H1 (cell line): ENCODE results near the gene PEX26. TPM values are rescaled to one million over a fixed set of nuclear protein-coding genes. Genes with fewer than 3 reads are reported as not detected.

Source experiments
- CTCF ChIA-PET: fragments of 300-600 bp; sonication (Branson Sonifier 250); formaldehyde crosslinking; loops from one replicate; lab custom pipeline; 2021; ENCODE audit not compliant: partially characterized antibody; lab: Charles Lee
- POLR2A ChIA-PET: fragments of 300-600 bp; sonication (Branson Sonifier 250); formaldehyde crosslinking; loops from one replicate; lab custom pipeline; 2021; ENCODE audit warnings: inconsistent platforms; ENCODE audit not compliant: partially characterized antibody; lab: Charles Lee
- DNase-seq, 2 experiments: peaks; one replicate each; pipeline versions ENCODE4 v3.0.0 to v3.0.0-alpha.2; 2010 to 2022; ENCODE audit warnings: low spot score in 2 of 2, low read depth in 1 of 2, mixed read lengths in 1 of 2
- FAIRE-seq: peaks from 2 replicates; lab custom pipeline; 2011; peaks lifted over from hg19 to GRCh38; lab: Jason Lieb, UNC
- H2AFZ ChIP-seq: 2 replicates; pipeline ENCODE4 v1.8.1; 2012; ENCODE audit warnings: low read length, inconsistent platforms
- H2AK5ac ChIP-seq: 2 replicates; pipeline ENCODE4 v1.6.1; 2013; ENCODE audit warnings: low read depth, low read length
- H2BK120ac ChIP-seq: replicated peaks from 2 replicates; pipeline ENCODE3; 2013; ENCODE audit warnings: low read depth, low read length, inconsistent platforms
- H2BK12ac ChIP-seq: 2 replicates; pipeline ENCODE4 v1.6.1; 2013; ENCODE audit warnings: low read depth, low read length
- H2BK15ac ChIP-seq: 2 replicates; pipeline ENCODE4 v1.6.1; 2013; ENCODE audit warnings: low read length
- H2BK20ac ChIP-seq: 2 replicates; pipeline ENCODE4 v1.6.1; 2013; ENCODE audit warnings: low read length
- H2BK5ac ChIP-seq: 2 replicates; pipeline ENCODE4 v1.6.1; 2013; ENCODE audit warnings: low read depth, low read length
- H3K14ac ChIP-seq: 2 replicates; pipeline ENCODE4 v1.6.1; 2013; ENCODE audit warnings: inconsistent platforms; ENCODE audit not compliant: insufficient read length
- H3K18ac ChIP-seq: 2 replicates; pipeline ENCODE4 v1.6.1; 2013; ENCODE audit warnings: low read length; ENCODE audit errors: extremely low read depth
- H3K23ac ChIP-seq: 2 replicates; pipeline ENCODE4 v1.6.1; 2013; ENCODE audit warnings: inconsistent platforms; ENCODE audit not compliant: insufficient read length
- H3K23me2 ChIP-seq: 2 replicates; pipeline ENCODE4 v1.6.1; 2013; ENCODE audit warnings: low read depth, low read length
- H3K27ac ChIP-seq: 2 replicates; pipeline ENCODE4 v1.6.1; 2011; ENCODE audit warnings: low read depth, low read length, inconsistent platforms
- H3K27me3 ChIP-seq, 4 experiments: replicated peaks in 1 of 4; 1 replicate in 1 of 4; 2 replicates in 3 of 4; pipeline versions ENCODE4 v1.6.1 to v1.8.1; 2011 to 2013; ENCODE audit warnings: low read length in 3 of 4, mild to moderate bottlenecking in 3 of 4, inconsistent platforms in 2 of 4, mixed read lengths in 2 of 4, moderate library complexity in 1 of 4; ENCODE audit not compliant: control insufficient read depth in 3 of 4, insufficient read depth in 3 of 4; ENCODE audit errors: extremely low read depth in 1 of 4
- H3K36me3 ChIP-seq, 4 experiments: 2 replicates each; pipeline versions ENCODE4 v1.6.1 to v1.8.1; 2011 to 2013; ENCODE audit warnings: mild to moderate bottlenecking in 4 of 4, low read length in 3 of 4, moderate library complexity in 2 of 4, control low read depth in 1 of 4, inconsistent platforms in 1 of 4; ENCODE audit not compliant: insufficient read depth in 4 of 4, control insufficient read depth in 2 of 4
- H3K4ac ChIP-seq: replicated peaks from 2 replicates; pipeline ENCODE3; 2013; ENCODE audit warnings: low read length, low read depth, mixed read lengths, inconsistent platforms; ENCODE audit not compliant: insufficient read length
- H3K4me1 ChIP-seq, 4 experiments: replicated peaks in 1 of 4; 1 replicate in 1 of 4; 2 replicates in 3 of 4; pipeline versions ENCODE4 v1.6.1 to v1.8.1; 2011 to 2013; ENCODE audit warnings: low read length in 3 of 4, inconsistent platforms in 2 of 4, mixed read lengths in 1 of 4; ENCODE audit not compliant: insufficient read depth in 4 of 4, control insufficient read depth in 3 of 4
- H3K4me2 ChIP-seq, 2 experiments: 2 replicates each; pipeline versions ENCODE4 v1.6.1 to v1.8.1; 2011 to 2013; ENCODE audit warnings: low read depth in 2 of 2, low read length in 2 of 2, control low read depth in 1 of 2, inconsistent platforms in 1 of 2, mild to moderate bottlenecking in 1 of 2; ENCODE audit not compliant: insufficient read depth in 1 of 2
- H3K4me3 ChIP-seq, 4 experiments: fragments of 200-600, 300-600 bp in 1 of 4; sonication (generic), shearing (Covaris generic), sonication (Bioruptor Twin) in 1 of 4; 2 replicates each; pipeline versions ENCODE4 v1.5.1 to v1.8.1; 2011 to 2016; ENCODE audit warnings: low read length in 4 of 4, low read depth in 3 of 4, control low read depth in 2 of 4, inconsistent platforms in 2 of 4, mild to moderate bottlenecking in 2 of 4, mixed read lengths in 1 of 4, moderate library complexity in 1 of 4; ENCODE audit not compliant: insufficient read depth in 2 of 4; ENCODE audit errors: extremely low read depth in 1 of 4
- H3K56ac ChIP-seq: replicated peaks from 2 replicates; pipeline ENCODE3; 2013; ENCODE audit warnings: low read depth, mild to moderate bottlenecking, mixed read lengths, low read length, inconsistent platforms; ENCODE audit not compliant: insufficient read length
- H3K79me1 ChIP-seq: 2 replicates; pipeline ENCODE4 v1.6.1; 2013; ENCODE audit warnings: low read depth, low read length, control low read depth
- H3K79me2 ChIP-seq, 2 experiments: 2 replicates each; pipeline versions ENCODE4 v1.6.1 to v1.8.1; 2012 to 2013; ENCODE audit warnings: low read length in 2 of 2, mild to moderate bottlenecking in 2 of 2, inconsistent platforms in 1 of 2; ENCODE audit not compliant: insufficient read depth in 2 of 2, control insufficient read depth in 1 of 2
- H3K9ac ChIP-seq, 4 experiments: replicated peaks in 1 of 4; 1 replicate in 1 of 4; 2 replicates in 3 of 4; pipeline versions ENCODE4 v1.6.1 to v1.8.1; 2011 to 2013; ENCODE audit warnings: low read depth in 3 of 4, low read length in 3 of 4, control low read depth in 2 of 4, mild to moderate bottlenecking in 2 of 4, moderate library complexity in 2 of 4, inconsistent platforms in 1 of 4; ENCODE audit errors: extremely low read depth in 1 of 4
- H3K9me3 ChIP-seq, 2 experiments: 2 replicates each; pipeline versions ENCODE4 v1.6.1 to v1.8.1; 2012 to 2013; ENCODE audit warnings: mild to moderate bottlenecking in 2 of 2, moderate library complexity in 2 of 2, control low read depth in 1 of 2, inconsistent platforms in 1 of 2, low read depth in 1 of 2, low read length in 1 of 2, mixed read lengths in 1 of 2; ENCODE audit not compliant: insufficient read depth in 2 of 2
- H4K20me1 ChIP-seq, 2 experiments: replicated peaks in 1 of 2; 2 replicates each; pipeline versions ENCODE3 to v1.8.1; 2011 to 2013; ENCODE audit warnings: inconsistent platforms in 2 of 2, low read length in 2 of 2, mild to moderate bottlenecking in 1 of 2; ENCODE audit not compliant: insufficient read depth in 2 of 2, control insufficient read depth in 1 of 2
- H4K5ac ChIP-seq: 2 replicates; pipeline ENCODE4 v1.6.1; 2013; ENCODE audit warnings: low read length, low read depth, mixed read lengths, inconsistent platforms; ENCODE audit not compliant: insufficient read length
- H4K8ac ChIP-seq: 2 replicates; pipeline ENCODE4 v1.8.0; 2013; ENCODE audit warnings: mild to moderate bottlenecking, moderate library complexity, low read length, inconsistent platforms; ENCODE audit not compliant: insufficient read depth; ENCODE audit errors: extremely low read depth
- H4K91ac ChIP-seq: replicated peaks from 2 replicates; pipeline ENCODE3; 2013; ENCODE audit warnings: low read length, mixed read lengths, inconsistent platforms; ENCODE audit not compliant: insufficient read length
- WGBS, 2 experiments: shearing (Covaris generic) in 1 of 2; methylation state at CpG; one replicate each; pipeline versions ENCODE4 v1.1.6 to v1.1.7; 2013 to 2015; ENCODE audit warnings: low lambda C conversion rate in 2 of 2, mixed read lengths in 2 of 2, inconsistent platforms in 1 of 2, low coverage in 1 of 2, missing lambda C conversion rate in 1 of 2; ENCODE audit not compliant: insufficient replicate concordance in 2 of 2, insufficient coverage in 1 of 2, insufficient read length in 1 of 2; ENCODE audit errors: extremely low coverage in 1 of 2, missing lambda C conversion rate in 1 of 2; 5-methylcytosine and 5-hydroxymethylcytosine counted together
- polyA plus RNA-seq, 7 experiments: library from polyadenylated mRNA; depleted of rRNA in 3 of 7; stranded (reverse) in 5 of 7; unstranded in 2 of 7; fragments of >200 nt in 5 of 7; fragments of 200-250 nt in 2 of 7; gene quantifications; 1 replicate in 5 of 7; 2 replicates in 1 of 7; 4 replicates in 1 of 7; pipeline versions ENCODE4 v1.2.1 to v1.2.3, GENCODE V29; 2011 to 2013; ENCODE audit warnings: missing spikeins in 2 of 7, mixed read lengths in 2 of 7
- total RNA-seq: library from RNA; stranded (reverse); fragmentation: NEBNext Ultra II Directional; extraction: Animal tissue kit (Norgen Biotek cat#: 25700); gene quantifications from 2 replicates; pipeline ENCODE4 v1.2.1, GENCODE V29; 2021

PEX26 gene
- total and polyA plus RNA-seq, 2 of the 8 experiments (the other 6 are each of a cell fraction or from before 2014, with no cell fraction given): 33.1 to 49.0 TPM

GRCh38 chr22:18087350-18087855 is 9.6 kb downstream of the PEX26 start:
- H3K9me3 ChIP-seq: no peaks in the 10 kb centered on the region
- no peak overlapping the region for H2BK120ac ChIP-seq
- H2AK5ac ChIP-seq: no peak overlapping the region
- H3K79me2 ChIP-seq: peaks cover 0 to 7% of the 10 kb centered on the region in 2 experiments; a peak in 2 of 4 replicates
- H3K36me3 ChIP-seq: peaks cover 11 to 43% (median 30%) of the 10 kb centered on the region in 4 experiments; a peak in 7 of 8 replicates
- H3K14ac ChIP-seq: no peak overlapping the region
- FAIRE-seq (no peak), DNase-seq (no peak)
- H3K27me3 ChIP-seq: no peaks in the 10 kb centered on the region
- no peaks in the 10 kb centered on the region for H3K23me2 ChIP-seq
- H4K8ac ChIP-seq: no peak overlapping the region
- H3K9ac ChIP-seq: no peak overlapping the region
- POLR2A ChIA-PET: interaction anchor here (1.3 to 3.8 kb wide), 2 partner anchors 8 to 13 kb away, joined by 3 to 11 read pairs; no protein-coding TSS in a partner anchor
- H3K4ac ChIP-seq: no peak overlapping the region
- H3K4me1 ChIP-seq: no peaks in the 10 kb centered on the region
- H3K18ac ChIP-seq: no peak overlapping the region
- H4K91ac ChIP-seq: no peak overlapping the region
- H4K20me1 ChIP-seq: peaks cover 3 to 8% of the 10 kb centered on the region in 2 experiments
- no peak overlapping the region for H4K5ac ChIP-seq
- no peak overlapping the region for H3K4me3 ChIP-seq
- CTCF ChIA-PET: interaction anchor here (0.6 to 3.8 kb wide), 7 partner anchors 9 to 257 kb away, joined by 3 to 16 read pairs (median 4); partner anchors contain the start of gene PEX26
- no peak overlapping the region for H2BK5ac ChIP-seq
- no peak overlapping the region for H2AFZ ChIP-seq
- no peak overlapping the region for H3K4me2 ChIP-seq
- peaks cover 3% of the 10 kb centered on the region; the same call in 1 of the 2 replicates for H3K79me1 ChIP-seq
- H2BK15ac ChIP-seq: no peak overlapping the region
- no peak overlapping the region for H2BK20ac ChIP-seq
- no peak overlapping the region for H3K56ac ChIP-seq
- H2BK12ac ChIP-seq: no peak overlapping the region
- WGBS, 2 experiments: 67% methylated on average over 13 of the region's 13 CpGs; no CpG with 5 or more reads in 1 of the 2 experiments
- no peak overlapping the region for H3K27ac ChIP-seq
- no peak overlapping the region for H3K23ac ChIP-seq
